ENCODE data around the gene COL23A1.

Gene COL23A1

DNA sequence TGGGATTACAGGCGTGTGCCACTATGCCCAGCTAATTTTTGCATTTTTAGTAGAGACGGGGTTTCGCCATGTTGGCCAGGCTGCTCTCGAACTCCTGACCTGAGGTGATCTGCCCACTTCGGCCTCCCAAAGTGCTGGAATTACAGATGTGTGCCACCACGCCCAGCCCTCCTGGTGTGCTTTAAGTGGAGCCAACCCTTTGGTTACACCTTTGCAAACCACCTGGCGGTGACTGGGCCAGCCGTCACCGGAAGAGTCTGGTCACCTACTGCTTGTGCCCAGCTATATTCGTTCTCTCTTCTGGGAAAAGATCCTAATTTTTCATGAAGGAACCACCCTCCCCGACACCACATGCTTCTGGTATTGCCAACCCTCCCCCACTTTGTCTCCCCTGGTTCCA is 35.9 kb downstream of the COL23A1 start:
- DNase-seq (ENCODE audit: low spot score), result no peak

DNA sequence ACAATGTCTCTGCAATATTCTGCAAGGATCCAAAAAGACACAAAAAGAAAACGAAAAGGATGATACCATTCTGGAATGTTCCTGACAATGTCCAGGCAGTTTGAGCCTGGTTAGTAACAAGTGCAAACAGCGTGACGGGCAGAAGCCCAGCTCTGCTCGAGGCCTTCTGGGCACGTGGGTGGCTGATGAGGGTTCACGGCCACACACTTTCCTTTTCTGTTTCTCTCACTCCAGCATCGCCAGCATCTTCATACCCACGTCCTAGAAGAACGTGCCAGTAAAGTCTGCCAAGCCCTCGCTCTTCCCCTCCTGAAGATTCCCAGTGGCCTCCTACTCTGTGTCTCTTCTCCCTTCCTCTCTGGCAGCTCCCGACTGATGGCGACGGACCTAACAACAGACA is 36.7 kb downstream of the COL23A1 start:
- DNase-seq (ENCODE audit: low spot score), result no peak

DNA sequence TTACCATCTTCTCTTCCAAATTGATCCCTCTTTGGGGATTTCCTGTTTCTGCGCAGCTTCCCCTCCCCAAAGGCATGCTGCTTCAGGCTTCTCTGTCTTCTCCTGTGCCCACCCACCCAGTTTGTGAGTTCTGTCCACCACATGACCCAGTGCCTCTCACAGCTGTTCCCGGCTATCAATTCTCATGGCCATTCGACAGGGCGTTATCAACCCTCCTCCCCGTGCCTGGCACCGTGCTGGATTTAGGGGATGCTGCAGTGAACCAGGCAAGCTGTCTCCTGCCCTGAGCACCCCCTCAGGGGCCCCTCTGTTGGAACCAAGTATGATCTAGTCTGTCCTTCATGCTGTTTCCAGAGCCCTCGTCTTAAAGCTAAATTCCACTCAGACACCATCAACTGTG is 38.7 kb downstream of the COL23A1 start:
- DNase-seq (ENCODE audit: low spot score), result no peak

DNA sequence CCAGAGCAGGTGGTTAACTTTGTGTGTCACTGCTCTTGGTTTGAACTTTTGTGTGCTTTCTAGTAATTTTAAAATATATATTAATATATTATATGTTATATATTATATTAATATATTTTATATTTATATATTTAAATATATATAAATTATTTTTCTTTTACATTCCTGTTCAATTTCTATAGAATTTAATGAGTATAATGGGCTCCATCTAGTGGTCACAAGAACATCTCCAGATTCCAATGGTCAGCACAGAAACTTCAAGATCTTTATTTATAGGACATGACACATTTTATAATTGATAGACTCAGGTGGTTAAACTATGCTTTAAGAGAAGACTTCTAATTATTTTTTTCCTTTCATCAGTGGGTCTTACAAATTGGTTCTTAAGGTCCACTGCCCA is 39.1 kb downstream of the COL23A1 start:
- DNase-seq (ENCODE audit: low spot score), result peak; percentile 6

DNA sequence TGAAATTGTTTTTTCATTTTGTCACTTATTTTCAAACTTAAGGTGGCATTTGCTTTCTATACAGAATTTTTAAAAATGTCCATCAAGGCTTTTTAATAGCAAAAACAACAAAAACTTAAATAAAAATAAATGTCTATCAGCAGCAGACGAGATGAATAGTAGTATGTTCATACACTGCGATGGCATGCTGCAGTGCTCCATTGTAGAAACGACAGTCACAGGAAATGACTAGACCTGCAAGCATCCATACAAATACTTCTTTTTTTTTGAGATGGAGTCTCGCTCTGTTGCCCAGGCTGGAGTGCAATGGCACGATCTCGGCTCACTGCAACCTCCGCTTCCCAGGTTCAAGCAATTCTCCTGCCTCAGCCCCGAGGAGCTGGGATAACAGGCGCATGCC is 41.4 kb downstream of the COL23A1 start:
- no peak for DNase-seq (ENCODE audit: low spot score)

DNA sequence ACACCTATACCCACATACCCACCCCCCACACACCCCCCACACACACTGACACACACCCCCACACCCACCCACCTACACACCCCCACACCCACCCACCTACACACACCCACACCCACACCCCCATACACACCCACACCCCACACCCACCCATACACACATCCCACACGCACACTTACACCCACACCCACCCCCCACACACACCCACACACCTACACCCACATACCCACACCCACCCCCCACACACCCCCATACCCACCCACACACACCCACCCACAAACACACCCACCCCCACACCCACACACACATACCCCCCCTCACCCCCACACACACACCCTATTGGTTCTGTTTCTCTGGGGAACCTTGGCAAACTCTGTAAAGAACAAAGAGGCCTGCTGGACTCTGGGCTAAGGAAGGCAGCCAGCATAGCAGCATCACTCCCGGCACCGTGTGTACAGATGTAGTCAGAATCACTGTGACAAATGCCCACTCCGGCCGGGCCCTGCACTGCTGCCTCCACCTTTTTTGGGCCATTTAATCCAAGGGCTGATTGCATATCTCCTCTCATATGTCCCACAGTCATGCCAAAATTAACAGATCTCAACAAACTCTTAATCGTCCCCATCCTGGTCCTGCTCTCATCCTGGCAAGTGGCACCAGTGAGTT is 42.3 kb downstream of the COL23A1 start:
- no peak for DNase-seq (ENCODE audit: low spot score)

DNA sequence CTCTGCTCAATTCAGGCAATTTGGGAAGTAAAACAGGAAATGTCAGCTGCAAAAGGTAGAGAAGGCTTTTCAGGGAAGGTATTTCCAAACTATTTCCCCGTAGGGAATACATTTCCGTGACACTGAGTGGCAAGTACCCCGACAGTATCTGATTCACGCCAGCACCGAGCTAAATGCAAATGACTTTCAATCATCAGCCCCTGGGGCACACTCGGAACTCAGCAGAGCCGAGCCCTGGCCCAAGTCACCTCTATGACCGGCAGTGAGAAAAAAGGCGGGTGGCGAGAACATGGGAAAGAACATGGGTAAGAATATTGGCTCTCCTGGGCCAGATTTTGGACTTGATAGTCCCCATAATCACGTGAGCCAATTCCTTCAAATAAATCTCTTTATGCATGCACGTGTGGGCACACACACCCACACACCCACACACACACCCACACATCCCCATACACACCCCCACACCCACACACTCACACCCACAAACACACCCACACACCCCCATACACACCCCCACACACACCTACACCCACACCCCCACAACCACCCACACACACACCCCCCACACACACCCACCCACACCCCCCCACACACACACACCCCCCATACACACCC is 43.0 kb downstream of the COL23A1 start:
- DNase-seq (ENCODE audit: low spot score), result no peak

DNA sequence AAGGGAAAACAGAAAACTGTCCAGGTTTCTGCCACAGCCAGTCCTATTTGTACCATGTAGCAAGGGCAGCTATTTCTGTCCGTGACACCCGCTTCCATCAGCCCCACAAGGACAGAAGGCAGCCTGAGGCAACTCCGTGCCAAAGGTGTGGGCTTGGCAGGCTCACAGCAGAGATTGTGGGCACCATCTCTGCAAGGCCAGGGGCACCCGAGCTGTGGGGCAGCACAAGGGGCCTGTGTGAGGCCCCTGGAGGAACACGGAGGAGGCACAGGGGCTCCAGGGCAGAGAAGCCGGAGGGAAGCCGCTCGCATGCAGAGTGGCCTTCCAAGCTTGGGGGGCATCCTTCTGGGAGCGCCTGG is 43.5 kb downstream of the COL23A1 start:
- DNase-seq (ENCODE audit: low spot score), result no peak

DNA sequence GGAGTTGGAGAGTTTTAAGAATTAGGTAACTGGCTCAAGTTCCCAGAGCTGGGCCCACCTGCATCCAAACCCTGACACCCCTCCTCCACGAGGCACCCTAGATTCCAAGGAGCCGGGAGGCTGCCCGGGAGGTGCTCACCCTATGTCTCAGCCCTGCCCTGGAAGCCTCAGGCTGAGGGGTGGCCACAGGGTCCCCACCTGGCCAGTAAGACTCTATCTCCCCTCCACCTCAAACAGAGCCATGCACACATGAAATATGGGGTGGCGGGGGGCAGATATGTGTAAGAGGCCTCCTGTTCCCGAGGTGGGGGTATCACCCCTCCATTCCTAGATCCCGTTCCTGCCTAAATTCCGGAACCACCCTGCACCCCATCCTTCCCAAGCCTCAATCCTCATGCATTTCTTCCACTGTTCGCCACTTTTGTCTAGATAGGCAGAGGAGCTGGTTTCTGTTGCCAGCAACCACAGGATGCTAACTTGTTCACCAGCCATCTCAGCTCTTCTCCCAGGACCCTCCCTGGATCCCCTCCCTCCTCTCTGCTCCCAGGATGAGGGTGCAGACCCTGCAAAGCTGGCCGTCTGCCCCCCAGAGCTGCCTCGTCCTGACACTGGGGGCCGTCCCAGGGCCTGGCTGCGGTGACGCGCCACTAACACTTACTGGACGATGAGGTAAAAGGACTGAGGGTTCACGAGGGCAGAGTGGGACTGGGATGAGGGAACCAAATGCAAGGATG is 44.1 kb downstream of the COL23A1 start:
- no peak for DNase-seq (ENCODE audit: low spot score)

DNA sequence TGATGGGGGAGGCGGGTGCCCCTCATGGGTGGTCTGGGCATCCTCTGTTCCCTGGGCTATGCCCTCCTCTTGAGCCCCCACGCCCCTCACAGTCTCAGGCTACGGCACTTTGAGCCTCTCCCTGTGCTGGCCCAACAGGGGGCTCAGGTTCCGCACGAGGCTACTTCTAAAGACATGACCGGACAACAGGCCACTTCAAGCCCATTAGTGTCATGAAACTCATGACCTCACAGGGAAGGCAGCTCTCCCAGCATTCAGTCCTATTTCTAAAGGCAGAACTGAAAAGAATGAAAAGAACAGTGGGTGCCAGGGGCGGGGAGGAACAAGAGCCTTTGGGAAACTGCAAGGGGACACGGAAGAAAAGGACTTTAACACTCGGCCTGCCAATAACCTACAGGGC is 45.0 kb downstream of the COL23A1 start:
- DNase-seq (ENCODE audit: low spot score), result no peak

DNA sequence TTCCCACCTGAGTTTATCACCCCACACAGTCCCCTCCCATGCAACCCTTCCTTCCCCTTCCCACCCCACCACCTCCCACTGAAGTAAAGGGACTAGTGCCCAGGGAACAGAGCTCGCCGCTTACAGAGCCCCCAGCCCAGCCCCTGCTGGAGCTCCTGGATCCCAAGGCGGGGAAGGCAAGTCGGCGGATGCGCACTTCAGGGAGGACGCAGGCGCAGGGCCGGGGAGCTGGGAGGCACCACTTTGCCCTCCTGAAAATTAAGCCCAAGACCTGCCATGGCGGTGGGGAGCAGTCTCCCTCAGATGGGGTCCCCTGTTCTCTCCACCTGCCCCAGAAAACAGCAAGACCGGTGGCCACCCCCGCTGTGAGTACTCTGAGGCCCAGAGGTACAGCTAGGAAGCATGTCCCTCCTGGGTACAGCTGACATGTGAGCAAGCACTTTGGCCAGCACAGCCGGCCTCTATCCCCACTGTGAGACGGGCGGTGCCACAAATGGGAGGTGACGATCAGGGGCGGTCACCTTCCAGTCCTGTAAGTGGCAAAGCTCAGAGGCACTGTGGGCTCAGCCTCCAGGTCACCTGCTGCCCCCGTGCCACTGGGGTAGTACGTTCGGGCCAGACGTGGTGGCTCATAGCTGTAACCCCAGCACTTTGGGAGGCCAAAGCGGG is 45.9 kb downstream of the COL23A1 start:
- DNase-seq (ENCODE audit: low spot score), result no peak

DNA sequence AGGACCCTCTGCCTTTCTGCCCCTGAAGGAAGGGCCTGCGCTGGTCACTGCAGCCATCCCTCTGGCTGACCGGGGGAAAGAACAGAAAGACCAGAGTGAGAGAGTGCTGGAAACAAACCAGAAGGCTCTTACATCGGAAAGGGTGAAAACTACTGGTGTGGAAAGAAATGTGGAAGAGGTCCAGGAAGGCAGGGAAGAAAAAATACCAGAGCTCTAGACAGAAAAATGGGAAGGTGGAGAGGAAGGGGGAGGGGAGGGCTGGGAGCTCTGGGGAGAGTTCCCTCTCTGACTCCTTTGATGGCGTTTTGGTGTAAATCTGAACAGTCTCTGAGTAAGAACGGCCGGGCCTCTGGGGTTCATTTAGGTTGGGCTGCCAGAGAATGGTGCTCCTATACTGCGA is 47.7 kb downstream of the COL23A1 start:
- no peak for DNase-seq (ENCODE audit: low spot score)

DNA sequence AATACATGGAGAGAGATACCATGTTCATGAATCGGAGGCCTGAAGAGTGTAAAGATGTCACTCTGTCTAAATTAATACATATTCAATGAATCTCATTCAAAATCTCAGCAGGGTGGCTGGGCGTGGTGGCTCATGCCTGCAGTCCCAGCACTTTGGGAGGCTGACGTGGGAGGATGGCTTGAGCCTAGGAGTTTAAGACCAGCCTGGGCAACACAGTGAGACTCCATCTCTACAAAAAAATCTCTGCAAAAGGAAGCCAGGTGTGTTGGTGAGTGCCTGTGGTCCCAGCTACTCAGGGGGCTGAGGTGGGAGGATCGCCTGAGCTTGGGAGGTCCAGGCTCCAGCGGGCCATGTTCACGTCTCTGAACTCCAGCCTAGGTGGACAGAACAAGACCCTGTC is 49.7 kb downstream of the COL23A1 start:
- no peak for DNase-seq (ENCODE audit: low spot score)

DNA sequence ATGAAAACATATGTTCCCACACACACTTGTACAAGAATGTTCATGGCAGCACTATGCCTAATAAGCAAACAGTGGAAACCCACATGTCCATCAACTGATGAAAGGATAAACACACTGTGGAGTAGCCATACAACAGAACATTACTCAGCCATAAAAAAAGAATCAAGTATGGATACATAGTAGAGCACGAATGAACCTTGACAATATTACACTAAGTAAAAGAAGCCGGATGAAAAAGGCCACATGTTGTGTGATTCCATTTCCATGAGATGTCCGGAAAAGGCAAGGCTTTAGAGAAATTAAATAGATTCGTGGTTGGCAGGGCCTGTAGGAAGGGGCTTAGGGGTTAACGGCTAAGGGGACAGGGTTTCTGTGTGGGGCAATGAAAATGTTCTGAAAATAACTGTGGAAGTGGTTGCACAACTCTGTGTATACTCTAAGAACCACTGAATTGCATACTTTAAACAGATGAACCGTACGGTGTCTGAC is 51.4 kb downstream of the COL23A1 start:
- no peak for DNase-seq (ENCODE audit: low spot score)

DNA sequence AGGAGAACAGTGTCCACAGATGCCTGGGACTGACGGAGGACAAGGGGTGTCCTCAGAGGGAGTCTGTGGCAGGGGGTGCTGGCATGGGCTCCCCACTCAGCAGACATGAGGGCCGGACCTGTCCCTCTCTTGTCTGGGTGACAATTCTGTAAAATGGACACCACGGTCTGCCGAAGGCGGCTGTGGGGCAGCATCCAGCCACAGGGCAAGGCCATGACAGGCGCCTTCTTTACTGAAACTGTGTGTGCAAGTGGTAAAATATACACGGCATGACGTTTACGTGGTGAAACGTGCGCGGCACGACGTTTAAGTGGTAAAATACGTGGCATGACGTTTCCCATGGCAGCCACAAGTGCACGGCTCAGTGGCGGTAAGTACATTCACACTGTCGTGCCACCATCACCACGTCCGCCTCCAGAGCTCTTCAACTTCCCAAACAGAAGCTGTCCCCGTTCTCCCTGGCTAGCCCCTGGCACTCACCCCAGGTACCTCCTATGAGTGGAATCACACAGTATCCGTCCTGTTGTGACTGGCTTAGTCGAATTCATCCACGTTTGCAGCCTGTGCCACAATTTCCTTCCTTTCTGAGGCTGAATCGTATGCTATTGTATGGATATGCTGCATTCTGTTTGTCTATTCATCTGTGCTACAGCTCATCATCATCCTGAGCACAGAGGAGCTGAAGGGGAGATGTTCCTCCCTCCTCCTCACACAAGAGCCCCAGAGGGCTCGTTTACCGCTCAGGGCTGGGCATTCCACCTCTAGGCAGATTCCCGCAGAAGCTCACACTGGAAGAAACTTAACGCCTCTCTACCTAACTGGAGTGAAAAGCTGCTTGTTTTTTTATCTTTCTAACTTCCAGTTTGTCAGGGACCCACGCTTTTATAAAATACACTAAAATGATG is 52.5 kb downstream of the COL23A1 start:
- no peak for DNase-seq (ENCODE audit: low spot score)

DNA sequence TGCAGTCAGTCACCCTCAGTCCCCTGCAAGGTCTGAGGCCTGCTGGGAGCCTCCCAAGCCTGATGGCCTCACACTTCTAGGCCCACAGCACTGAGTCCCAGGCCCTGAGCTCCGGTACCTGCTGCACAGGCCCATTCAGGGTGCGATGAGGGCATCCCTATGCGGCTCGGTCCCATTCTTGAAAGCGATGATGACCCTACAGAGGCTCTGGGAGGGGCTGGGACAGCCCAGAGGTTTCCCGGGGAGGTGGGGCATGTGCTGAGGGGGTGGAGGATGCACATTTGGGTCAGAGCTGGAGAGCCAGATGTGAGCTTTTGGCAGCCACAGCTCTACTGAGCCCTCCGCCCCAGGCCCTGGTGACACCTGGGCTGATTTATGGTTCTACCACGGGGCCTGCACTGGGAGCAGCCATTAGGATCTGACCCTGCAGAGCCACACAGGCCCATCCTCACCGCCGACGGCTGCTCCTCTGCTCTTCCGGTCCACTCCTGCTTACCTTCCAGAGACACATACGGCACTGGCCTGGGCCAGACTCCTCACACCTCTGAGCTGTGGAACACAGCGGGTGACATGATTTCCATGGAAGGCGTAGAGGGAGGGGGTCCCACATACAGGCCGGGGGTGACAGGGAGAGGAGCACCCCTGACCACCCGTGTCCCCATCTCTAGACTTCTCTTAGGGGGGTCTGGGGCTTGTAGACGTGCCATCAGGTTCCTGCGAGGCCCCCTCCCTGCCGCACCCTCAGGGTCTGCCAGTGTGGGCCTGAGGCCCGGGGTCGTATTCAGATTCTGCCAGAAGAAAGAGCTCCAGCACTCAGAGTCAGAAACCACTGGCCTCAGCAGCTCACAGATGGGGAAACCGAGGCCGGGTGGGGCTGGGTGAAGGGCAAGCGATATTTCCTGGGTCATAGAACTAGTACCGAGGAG is 53.4 kb downstream of the COL23A1 start:
- no peak for DNase-seq (ENCODE audit: low spot score)

DNA sequence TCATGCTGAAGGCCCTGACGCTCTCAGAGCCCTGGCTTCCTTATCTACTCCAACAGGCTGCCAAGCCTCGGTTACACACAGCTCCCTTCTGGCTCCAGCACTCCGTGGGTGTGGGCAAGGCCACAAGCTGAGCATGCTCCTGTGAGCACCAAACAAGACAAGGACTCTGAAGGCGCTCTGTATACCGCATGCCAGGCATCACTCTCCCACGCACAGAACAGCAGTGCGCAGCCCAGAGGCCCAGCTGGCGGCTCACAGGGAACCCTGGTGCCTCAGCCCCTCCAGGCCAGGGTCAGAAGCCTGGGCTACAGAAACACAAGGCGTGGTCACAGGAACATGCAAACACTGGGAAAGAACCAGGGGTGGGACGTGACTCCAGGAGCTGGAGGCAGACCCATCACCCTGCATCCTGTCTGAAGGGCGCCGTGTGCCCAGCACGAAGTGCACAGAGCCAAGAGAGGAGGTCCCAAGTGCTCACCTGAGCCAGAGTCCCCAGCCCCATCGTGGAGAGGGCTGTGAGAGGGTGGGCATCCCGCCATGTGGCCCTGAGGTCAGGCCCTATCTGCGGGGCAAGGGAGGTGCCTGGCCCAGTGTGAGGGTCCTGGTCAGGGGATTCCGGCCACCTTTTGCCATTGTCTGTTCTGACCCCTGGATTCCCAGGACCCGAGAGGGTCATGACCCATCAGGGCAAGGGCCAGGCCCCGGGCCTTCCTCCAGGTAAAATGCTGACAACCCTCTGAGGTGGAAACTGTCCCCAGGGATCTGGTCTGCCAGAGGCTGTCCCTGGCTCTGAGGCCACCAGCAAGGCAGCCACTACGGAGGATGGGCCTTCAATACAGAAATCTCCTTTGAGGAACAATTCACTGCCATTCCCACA is 54.7 kb downstream of the COL23A1 start:
- no peak for DNase-seq (ENCODE audit: low spot score)

DNA sequence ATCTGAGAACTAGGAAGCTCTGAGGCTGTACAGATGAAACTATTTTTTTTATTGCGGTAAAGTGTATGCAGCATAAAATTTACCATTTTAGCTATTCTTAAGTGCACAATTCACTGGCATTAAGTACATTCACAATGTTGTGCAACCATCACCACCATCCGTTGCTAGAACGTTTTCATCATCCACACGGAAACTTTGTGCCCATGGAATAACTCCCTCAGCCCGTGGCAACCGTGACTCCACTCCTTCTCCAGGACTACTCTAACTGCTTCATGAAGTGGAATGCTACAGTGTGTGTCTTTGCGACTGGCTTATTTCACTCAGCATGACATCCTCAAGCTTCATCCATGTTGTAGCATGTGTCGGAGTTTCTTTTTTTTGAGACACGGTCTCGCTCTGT is 57.1 kb downstream of the COL23A1 start:
- no peak for DNase-seq (ENCODE audit: low spot score)

DNA sequence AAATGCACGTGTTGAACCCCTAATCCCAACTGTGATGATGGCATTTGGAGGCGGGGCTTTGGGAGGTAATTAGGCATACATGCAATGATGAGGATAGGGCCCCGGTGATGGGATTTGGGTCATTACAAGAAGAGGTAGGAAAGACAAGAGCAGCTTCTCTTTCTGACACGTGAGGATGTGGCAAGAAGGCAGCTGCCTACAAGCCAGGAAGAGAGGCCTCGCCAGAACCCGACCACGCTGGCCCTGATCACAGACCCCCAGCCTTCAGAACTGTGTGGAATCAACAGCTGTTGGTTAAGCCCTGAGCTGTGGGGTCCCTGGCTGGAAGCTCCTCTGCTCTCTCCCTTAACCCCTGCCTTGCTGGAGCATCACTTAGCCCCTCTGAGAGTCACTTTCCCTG is 57.5 kb downstream of the COL23A1 start:
- no peak for DNase-seq (ENCODE audit: low spot score)

DNA sequence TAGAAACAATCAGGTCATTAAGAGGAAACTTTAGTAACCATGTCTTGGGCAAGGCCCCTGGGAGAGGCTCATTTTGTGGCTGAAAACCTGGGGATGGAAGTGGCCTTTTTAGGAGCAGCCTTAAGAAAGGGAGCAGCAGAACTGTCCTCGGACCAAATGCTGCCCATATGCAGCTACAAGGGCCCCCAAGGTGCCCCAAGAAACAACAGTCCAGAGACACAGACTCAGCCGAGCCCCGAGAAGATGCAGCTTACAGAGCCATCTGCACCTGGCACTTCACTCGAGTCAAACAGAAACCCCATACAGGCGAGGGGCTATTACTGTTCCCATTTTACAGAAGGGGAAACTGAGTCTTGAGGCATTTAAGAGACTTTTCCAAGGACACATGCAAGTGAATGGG is 58.0 kb downstream of the COL23A1 start:
- no peak for DNase-seq (ENCODE audit: low spot score)

All from activated CD4-positive, alpha-beta T cell treated with anti-CD3 and anti-CD28 coated beads, Interleukin-2, Interleukin-4, amounts not matched to agents 100 ng/mL and 50 ng/mL, durations not matched to agents 16 hours and 8 hours (primary cell).